GM12873 (cell line): ENCODE data around the gene ELMO1.

Experiments used
- CTCF ChIP-seq: IDR thresholded peaks from 2 replicates; pipeline ENCODE4 v1.5.1; 2012; ENCODE audit warnings: low read depth, mild to moderate bottlenecking, moderate library complexity, low read length, control low read depth; ENCODE audit not compliant: insufficient read depth; ENCODE audit errors: missing control alignments

Gene ELMO1

DNA sequence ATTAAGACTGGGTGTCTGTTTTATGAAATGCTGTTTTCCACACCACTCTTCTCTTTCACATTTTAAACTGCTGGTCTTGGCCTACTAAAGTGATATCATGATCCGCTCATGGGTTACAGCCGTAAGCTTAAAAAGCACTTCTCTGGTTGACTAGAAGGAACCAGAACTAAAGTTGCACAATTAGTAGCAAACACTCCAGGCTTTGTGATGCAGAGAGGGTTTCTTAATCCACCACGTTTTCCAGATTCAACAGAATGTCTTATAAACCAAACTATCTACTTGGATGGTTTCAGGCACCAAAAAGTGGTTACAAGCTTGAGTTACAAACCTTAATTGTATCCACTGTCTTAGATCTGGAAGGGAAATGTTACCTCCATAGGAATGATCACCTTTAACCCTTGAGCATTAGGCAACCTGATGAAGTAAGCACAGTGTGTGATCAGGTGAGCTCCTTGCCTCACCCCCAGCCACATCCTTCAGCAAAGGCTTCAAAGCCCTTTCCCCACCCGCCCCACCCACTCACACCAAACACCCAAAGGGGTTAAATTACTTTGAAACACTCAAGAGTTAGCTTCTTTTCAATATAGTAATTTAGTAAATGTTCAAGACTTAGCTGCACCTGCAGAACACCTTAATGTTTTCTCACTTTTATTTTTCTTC is 3.5 kb downstream of the ELMO1 start:
- no peak for TF ChIP-seq CTCF

DNA sequence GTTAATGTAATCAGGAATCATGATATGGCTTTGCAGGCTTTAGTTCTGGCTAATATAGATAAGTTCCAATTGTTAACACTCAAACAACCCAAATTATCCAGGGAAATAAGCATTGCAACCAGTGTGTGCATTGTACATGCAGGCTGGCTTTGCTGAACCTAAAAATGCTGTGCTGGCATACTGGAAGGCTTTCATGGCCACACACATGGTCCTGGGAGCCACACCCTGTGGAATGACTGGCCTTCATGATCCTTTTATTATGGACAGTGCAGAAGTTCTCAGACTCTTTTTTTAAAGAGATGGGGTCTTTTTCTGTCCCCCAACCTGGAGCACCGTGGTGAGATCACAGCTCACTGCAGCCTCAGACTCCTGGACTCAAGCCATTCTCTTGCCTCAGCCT is 5.0 kb downstream of the ELMO1 start:
- TF ChIP-seq CTCF = no peak

- TF ChIP-seq CTCF = no peak
These were observed 6.4 kb downstream of the ELMO1 start for GRCh38 chr7:37442268-37442667.

DNA sequence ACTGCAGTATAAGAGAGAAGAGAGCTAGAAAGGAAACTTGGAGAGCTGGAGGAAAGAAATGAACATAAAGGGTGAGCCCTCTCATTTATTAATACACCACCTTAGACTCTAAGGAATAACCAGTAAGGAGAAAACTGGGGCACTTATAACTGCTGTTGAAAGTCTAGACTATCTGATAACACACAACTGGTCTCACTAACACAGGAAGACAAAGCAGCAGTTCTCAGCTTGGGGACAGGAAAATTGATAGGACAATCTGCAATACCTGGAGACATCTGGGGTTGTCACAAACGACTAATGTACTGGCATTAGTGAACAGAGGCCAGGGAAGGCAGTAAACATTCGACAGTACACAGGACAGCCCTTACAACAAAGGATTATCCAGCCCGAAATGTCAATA is 6.8 kb downstream of the ELMO1 start:
- TF ChIP-seq CTCF = no peak

DNA sequence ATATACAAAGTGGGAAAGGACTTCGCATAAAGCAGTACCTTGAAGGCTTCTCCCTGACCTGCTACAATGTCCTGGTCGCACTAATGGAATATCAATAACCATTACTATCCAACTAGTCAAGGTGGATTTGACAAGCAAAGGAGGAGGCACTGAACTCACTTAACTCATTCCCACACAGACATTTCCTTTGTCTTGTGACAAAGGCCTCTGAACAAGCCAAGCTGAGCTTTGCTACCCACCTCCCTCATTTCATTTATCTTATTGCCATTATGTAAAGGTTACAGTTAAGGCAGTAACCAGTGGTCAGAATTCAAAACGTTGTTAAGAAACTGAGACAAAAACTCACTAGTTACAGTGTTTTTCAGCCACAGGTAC is 7.3 kb downstream of the ELMO1 start:
- no peak for TF ChIP-seq CTCF

DNA sequence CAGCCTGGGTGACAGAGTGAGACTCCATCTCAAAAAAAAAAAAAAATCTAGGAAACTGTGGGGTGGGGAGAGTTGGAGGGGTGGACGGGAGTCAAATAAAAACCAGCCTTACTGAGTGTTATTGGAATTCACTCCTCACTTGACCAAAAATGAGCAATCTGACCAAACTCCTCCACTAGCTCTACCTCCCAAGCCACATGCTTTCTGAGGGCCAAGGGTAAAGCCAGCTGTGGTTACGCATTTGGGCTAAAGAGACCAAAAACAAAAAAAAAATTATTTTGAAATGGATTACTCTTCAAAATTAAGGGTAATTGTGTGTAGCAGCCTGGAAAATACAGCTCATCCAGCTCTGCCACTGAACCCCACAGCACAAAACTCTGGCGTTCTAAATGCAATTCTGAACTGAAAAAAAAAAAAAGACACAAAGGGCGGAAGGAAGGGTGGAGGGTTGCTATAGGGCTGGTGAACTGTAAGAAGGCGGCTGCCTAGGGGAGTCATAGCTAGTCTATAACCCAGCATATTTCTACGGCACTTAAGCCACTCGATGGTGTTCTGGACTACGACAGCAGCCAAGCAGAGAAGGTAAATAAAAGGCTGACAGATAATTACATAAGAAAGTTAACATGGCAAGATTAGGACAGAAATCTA is 7.8 kb downstream of the ELMO1 start:
- no peak for TF ChIP-seq CTCF

GRCh38 chr7:37439653-37440026 is 9.0 kb downstream of the ELMO1 start:
- TF ChIP-seq CTCF = no peak
